ENCODE measurements around the gene RCBTB2.

GRCh38 chr13:48535766-48536165, 2.9 kb upstream of the RCBTB2 start:
- TF ChIP-seq CTCF (IDR thresholded peaks at IDR 0.05) (no peak), EZH2 (IDR thresholded peaks at IDR 0.05) (no peak), EZH2phosphoT487 (IDR thresholded peaks at IDR 0.05) (no peak)

Measured in neural progenitor cell (in vitro differentiated cells).